Measurements from ENCODE around the gene APBB2.

DNA sequence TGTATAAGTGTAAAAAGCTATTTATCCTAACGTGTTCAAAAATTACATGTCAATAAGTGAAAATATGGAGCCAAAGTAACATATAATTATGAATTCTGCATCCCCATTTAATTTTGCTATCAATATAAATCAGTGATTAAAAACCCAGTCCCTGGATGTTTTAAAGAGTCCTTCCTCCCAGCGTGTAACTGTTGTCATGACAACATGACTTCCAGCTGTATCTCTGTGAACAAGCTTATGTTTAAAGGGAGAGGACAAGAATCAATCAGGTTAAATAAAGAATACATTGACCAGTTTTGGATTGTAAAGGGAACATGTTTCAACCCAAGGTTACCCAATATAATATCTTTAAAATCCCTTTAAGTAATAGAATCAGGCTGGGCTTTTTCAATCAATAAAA, 244.8 kb downstream of the APBB2 start:
- TF ChIP-seq, protein P1, sequence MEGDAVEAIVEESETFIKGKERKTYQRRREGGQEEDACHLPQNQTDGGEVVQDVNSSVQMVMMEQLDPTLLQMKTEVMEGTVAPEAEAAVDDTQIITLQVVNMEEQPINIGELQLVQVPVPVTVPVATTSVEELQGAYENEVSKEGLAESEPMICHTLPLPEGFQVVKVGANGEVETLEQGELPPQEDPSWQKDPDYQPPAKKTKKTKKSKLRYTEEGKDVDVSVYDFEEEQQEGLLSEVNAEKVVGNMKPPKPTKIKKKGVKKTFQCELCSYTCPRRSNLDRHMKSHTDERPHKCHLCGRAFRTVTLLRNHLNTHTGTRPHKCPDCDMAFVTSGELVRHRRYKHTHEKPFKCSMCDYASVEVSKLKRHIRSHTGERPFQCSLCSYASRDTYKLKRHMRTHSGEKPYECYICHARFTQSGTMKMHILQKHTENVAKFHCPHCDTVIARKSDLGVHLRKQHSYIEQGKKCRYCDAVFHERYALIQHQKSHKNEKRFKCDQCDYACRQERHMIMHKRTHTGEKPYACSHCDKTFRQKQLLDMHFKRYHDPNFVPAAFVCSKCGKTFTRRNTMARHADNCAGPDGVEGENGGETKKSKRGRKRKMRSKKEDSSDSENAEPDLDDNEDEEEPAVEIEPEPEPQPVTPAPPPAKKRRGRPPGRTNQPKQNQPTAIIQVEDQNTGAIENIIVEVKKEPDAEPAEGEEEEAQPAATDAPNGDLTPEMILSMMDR (IDR thresholded peaks at IDR 0.05; ENCODE audit: low read depth, low read length): no peak
- TF ChIP-seq POLR2A (IDR thresholded peaks at IDR 0.05; ENCODE audit: extremely low read depth, insufficient read length) (no peak), MYC (IDR thresholded peaks at IDR 0.05; ENCODE audit: low read depth, low read length) (no peak)
- TF ChIP-seq, protein P2, sequence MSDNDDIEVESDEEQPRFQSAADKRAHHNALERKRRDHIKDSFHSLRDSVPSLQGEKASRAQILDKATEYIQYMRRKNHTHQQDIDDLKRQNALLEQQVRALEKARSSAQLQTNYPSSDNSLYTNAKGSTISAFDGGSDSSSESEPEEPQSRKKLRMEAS (IDR thresholded peaks at IDR 0.05; ENCODE audit: low read depth, low read length): no peak

All from NB4 (cell line).